HG02973 (cell line): ENCODE results near the gene PDE6B.
A peak's percentile ranks its signal among the peaks of the same experiment; 100 is the strongest.
"Not testable (repeated sequence)": the region's sequence is repeated elsewhere in the genome, so short reads cannot be mapped to it uniquely, and the experiment has no call there.

ENCODE experiments used
- ATAC-seq: cut with Tn5 transposase; IDR thresholded peaks from one replicate; pipeline ENCODE4 v1.9.1; 2021; ENCODE audit warnings: moderate library complexity; ENCODE audit not compliant: unreplicated experiment

Gene PDE6B

GRCh38 chr4:703336-704197, 78.2 kb downstream of the PDE6B start:
- ATAC-seq = no peak

- no peak for ATAC-seq
These were observed 79.0 kb downstream of the PDE6B start for GRCh38 chr4:704198-704891.

DNA sequence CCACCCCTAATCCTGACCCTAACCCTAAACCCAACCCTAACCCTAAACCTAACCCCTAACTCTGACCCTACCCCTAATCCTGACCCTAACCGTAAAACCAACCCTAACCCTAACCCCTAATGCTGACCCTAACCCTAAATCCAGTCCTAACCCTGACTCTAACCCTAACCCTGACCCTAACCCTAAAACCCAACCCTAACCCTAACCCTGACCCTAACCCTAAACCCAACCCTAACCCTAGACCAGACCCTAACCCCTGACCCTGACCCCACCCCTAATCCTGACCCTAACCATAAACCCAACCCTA, 79.6 kb downstream of the PDE6B start:
- ATAC-seq = no peak

DNA sequence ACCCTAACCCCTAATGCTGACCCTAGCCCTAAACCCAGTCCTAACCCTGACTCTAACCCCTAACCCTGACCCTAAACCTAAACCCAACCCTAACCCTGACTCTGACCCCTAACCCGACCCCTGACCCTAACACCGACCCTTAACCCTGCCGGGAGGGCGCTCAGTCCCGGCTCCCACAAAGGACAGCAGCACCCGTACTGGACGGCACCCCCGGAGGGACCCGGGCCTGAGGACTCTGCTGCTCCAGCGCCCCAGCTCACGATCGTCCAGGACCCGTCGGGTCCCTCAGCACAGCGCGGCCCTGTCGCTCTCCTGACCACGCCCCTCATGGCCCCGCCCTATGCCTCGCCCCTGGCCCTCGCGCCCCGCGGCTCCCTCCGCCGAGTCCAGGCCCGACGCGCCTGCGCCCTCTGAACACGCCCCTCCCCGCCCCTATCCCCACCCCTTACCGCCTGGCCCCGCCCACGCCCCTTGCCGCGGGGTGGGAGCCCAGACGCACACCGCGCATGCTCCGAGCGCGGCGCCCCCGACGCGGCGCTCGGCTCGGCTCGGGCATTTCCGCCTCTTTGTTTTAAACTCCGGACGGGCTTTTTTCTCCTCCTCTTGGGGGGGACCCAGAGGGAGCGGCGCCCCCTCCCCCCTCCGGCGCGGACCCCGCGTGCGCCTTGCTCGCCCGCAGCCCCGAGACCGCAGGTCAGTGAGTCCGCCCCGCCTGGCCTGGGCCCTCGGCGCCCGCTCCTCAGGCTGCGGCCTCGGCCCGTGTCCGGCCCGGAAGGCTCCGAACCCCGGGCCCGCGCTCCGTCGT, 80.1 kb downstream of the PDE6B start, which contains the start of gene PCGF3:
TSS of gene PCGF3 (plus strand) at position 555 of the 805 bp plus-strand sequence. CDS start 27,849 bp downstream, outside the sequence.
- ATAC-seq = peak; percentile 89

DNA sequence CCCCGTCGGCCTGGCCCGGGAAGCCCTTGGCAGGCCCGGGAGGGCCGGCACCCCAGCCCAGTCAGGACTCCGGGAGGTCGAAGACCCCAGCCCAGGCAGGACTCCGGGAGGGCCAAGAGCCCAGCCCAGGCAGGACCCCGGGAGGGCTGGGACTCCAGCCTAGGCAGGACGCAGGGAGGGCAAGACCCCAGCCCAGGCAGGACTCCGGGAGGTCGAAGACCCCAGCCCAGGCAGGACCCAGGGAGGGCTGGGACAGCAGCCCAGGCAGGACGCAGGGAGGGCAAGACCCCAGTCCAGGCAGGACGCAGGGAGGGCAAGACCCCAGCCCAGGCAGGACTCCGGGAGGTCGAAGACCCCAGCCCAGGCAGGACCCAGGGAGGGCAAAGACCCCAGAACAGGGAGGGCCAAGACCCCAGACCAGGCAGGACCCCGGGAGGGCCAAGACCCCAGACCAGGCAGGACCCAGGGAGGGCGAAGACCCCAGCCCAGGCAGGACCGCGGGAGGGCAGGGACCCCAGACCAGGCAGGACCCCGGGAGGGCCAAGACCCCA, 80.8 kb downstream of the PDE6B start:
- ATAC-seq = not testable (repeated sequence)

- ATAC-seq = no peak
These were observed 81.6 kb downstream of the PDE6B start for GRCh38 chr4:706834-707598.

DNA sequence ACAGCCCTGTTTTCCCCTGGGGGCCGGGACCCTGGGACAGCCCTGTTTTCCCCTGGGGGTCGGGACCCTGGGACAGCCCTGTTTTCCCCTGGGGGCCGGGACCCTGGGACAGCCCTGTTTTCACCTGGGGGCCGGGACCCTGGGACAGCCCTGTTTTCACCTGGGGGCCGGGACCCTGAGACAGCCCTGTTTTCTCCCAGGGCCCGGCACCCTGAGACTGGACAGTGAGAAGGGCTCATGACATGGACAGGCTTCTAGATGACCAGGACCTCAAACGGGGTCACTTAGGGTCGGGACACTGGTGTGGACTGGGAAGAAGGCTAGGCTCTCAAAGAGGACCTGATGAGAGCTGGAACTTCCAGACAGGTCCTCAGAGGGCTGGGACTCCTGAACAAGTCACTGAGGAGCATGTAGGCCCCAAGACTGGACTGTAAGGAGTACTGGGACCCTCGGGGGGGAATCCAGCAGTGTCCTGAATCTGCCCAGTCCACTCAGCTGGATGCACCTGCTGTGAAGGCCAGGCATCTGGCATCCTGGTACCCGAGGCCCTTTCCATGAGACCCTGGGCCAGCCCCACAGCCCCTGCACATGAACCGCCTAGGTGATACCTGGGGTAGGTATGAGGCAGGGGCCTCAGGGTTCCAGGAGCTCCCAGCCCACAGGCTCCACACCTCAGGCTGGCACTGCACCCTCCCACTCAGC, 82.7 kb downstream of the PDE6B start:
- ATAC-seq = no peak

DNA sequence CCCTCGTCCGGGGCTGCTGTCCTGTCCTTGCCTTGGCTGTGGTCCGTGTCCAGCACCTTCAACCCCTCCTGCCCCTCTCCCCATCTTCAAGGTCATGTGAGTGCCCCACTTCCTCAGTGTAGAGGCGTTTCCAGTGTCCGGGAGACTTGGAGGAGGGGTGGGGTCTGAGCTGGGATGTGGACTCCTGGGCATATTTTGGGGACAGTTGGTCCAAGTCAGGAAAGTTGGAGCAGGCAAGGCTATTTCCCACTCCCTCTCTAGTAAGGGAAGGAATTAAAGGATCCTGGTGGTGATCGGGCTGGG, 83.2 kb downstream of the PDE6B start:
- ATAC-seq = no peak

GRCh38 chr4:709348-709747, 84.0 kb downstream of the PDE6B start:
- ATAC-seq = no peak

DNA sequence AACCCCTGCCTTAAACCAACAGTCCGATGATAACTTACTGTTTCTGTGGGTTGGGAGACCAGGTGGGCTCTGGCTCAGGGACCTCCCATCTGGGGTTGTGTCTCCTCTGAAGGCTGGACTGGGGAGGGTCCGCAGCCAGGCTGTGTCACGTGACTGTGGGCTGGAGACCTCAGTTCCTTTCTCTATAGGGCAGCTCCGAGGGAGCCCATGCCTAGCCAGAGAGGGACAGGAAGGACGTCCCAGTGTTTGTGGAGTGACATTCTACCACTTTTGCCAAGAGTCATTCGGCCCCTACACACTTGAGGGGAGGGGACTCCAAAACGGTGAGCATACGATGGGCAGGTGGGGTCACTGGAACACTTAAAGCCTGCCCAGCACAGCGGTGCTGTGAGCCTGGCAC, 84.7 kb downstream of the PDE6B start:
- ATAC-seq = no peak

DNA sequence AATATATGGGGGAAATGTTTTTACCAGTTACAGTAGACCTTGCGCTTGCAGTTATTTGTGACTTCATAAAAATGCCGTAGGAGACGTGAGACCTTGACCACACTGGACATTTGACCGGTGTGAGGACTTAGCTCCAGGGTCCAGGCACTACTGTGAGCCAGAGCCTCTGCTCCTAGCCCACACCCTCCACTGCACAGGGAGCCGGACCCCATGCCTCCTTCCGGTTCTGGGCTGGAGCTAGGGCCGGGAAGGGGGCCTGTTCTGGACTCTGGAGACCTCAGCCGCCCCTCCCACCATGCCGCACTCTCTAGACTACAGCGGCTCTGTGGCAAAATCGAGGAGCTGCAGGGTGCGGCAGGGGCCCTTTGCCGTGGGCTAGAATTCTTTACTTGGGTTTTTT, 85.5 kb downstream of the PDE6B start:
- ATAC-seq = no peak

DNA sequence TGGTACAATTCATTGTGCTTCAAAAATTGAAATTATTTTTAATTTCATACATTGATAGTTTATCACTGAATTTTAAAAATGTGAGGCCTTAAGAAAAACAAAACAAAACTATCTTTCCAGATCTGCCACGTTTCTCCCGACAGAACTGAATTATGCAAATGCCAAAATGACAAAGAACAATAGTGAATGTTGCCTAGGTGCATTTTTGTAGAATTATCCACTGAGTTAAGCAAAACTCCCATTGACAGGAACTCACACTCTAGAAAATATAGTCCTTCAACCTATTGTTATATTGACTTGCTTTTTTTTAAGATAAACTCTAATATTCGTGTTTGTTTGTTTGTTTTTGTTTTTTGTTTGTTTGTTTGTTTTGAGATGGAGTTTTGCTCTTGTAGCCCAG, 86.7 kb downstream of the PDE6B start:
- ATAC-seq = no peak

DNA sequence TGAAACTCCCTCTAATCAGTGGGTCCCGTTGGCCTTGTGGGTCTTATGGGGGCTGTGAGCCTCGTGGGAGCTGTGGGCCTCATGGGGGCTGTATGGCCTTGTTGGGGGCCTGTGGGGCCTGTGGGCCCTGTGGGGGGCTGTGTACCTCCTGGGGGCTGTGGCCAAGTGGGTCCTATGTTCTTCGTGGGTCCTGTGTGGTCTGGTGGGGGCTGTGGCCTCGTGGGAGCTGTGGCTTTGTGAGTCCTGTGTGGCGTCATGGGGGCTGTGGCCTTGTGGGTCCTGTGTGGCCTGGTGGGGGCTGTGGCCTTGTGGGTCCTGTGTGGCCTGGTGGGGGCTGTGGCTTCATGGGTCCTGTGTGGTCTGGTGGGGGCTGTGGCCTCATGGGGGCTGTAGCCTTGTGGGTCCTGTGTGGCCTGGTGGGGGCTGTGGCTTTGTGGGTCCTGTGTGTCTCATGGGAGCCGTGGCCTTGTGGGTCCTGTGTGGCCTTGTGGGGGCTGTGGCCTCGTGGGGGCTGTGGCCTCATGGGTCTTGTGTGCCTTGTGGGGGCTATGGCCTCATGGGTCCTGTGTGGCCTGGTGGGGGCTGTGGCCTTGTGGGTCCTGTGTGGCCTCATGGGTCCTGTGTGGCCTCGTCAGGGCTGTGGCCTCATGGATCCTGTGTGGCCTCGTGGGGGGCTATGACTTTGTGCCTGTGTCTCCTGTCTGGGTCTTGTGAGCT, 87.7 kb downstream of the PDE6B start:
- no peak for ATAC-seq

- ATAC-seq = no peak
These were observed 88.7 kb downstream of the PDE6B start for GRCh38 chr4:714087-714486.

GRCh38 chr4:717601-718320, 92.4 kb downstream of the PDE6B start:
- no peak for ATAC-seq

DNA sequence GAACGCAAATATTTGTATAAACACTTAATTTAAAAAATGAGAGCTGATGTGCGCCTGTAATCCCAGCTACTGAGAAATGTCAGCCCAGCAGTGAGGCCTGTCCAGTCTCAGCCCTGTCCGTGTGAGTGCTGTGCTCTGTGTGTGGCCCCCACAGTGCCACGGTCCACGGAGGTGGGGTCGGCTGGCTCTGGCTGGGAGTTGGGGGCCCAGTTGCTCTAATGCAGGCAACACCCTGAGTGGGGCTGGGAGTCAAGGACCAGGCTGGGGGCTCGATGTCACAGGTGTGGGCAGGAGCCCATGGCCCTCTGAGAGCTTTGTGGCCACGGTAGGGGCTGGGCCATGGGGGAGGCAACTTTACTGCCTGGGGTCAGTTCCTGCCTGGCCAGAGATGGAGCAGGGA, 93.1 kb downstream of the PDE6B start:
- ATAC-seq = no peak
